NCI-H2029 treated with DMSO at 0.1 percent for 48 hours (cell line): ENCODE data around the gene DGCR8.

Experiments
- DNase-seq: peaks from one replicate; lab custom pipeline; 2025; lab: John Stamatoyannopoulos, UW

The DGCR8 gene

GRCh38 chr22:20109411-20110358 lies 29.6 kb downstream of the DGCR8 start:
- DNase-seq, result no peak

GRCh38 chr22:20110359-20110985 lies 30.4 kb downstream of the DGCR8 start:
- DNase-seq, result no peak

DNA sequence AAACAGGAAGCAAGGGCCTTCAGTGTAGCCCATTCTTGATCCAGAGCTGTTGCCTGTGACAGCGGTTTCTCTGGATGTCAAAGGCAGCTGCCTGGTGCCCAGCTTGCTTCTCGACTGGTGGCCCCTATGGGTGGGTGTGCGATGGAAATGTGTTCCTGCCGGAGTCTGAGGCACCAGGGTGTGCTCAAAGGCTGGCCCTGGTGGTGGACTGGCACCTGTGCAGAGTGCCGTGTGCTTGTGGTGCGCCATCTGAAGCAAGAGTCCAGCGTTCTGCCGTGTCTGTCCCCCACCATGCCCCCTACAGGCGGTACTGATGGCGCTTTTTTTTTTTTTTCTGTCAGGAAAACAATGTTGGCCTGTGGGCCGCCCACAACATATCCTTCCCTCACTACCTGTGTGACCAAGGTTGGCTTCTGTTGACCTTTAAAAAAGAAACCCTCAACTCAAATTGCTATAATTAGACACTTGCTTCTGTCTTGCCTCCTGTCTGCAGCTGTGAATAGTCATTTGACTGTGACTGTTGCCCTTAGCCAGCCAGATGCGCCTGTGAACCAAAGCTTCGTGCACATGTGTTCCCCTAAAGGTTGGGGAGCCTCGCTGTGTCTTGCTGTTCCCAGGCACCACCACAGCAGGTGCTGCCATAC lies 31.1 kb downstream of the DGCR8 start:
- DNase-seq, result no peak

GRCh38 chr22:20111689-20112622 lies 31.9 kb downstream of the DGCR8 start:
- DNase-seq, result no peak

DNA sequence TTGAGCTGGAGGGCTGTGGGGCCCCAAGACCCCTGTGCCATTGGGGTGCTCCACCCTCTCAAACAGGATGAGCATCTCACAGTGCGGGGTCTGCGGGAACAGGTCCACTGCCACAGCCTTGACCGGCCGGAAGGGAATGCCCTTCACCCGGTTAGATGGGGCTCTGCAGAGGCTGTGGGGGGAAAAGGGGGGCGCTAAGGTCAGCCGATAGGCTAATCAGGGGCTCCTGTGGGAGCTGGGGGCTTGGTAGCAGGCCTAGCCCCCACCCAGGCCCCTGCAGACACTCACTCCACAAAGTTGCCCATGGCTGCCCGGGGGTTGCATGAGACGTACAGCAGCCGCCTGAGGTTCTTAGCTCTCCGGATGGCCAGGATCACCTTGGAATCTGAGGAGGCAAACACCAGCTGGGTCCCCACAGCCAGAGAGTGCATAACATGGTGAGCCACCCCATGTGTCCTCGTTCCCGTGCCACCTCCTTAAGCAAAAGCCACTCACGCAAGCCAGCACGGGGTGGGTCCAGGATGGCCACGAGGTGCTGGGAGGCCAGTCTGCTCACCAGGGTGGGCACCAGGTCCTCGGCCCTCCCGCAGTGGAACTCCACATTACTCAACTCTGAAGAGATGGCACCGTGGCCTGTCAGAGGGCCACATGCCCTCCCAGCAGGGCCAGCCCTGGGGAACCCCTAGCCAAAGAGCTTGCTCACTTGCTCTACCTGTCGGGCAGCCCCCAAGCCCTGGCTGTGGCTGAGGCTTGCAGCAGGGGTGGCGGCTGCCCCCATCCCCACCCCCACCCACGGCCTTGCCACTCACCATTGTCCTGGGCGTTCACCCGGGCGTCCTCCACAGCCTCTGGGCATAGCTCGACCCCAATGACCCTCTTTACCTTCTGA lies 32.8 kb downstream of the DGCR8 start:
- no peak for DNase-seq

- DNase-seq, result no peak
Observed at GRCh38 chr22:20113551-20114310, 33.7 kb downstream of the DGCR8 start.

- no peak for DNase-seq
Observed at GRCh38 chr22:20114506-20115475, 34.8 kb downstream of the DGCR8 start.

GRCh38 chr22:20115691-20116375 lies 35.8 kb downstream of the DGCR8 start, which contains the start of gene RANBP1:
Gene RANBP1 (plus strand): TSS chr22:20116104. CDS start chr22:20116185, 81 bp downstream.
- no peak for DNase-seq

- no peak for DNase-seq
Observed at GRCh38 chr22:20116376-20116950, 36.4 kb downstream of the DGCR8 start.

GRCh38 chr22:20116951-20117632 lies 37.1 kb downstream of the DGCR8 start, which contains the start of gene TRMT2A:
Gene TRMT2A (minus strand): TSS chr22:20117226. CDS start chr22:20116906, 320 bp downstream.
- DNase-seq, result peak; percentile 92

GRCh38 chr22:20117633-20118299 lies 37.7 kb downstream of the DGCR8 start:
- DNase-seq, result no peak

- no peak for DNase-seq
Observed at GRCh38 chr22:20118300-20119020, 38.4 kb downstream of the DGCR8 start.

DNA sequence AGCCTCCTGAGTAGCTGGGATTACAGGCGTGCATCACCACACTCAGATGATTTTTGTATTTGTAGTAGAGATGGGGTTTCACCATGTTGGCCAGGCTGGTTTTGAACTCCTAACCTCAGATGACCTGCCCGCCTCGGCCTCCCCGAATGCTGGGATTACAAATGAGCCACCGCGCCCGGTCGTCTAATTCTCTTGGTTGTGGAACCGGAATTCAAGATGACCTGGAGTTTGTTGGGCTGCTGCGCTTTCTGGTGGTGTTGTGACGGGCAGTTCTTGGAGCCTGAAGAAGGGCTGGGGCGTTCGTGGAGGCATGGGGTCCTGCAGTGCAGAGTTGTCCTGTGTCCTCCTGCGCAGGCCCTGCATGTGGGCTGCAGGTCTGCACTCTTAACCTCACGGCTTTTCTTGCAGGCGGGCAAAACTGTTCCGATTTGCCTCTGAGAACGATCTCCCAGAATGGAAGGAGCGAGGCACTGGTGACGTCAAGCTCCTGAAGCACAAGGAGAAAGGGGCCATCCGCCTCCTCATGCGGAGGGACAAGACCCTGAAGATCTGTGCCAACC lies 41.9 kb downstream of the DGCR8 start:
- no peak for DNase-seq

DNA sequence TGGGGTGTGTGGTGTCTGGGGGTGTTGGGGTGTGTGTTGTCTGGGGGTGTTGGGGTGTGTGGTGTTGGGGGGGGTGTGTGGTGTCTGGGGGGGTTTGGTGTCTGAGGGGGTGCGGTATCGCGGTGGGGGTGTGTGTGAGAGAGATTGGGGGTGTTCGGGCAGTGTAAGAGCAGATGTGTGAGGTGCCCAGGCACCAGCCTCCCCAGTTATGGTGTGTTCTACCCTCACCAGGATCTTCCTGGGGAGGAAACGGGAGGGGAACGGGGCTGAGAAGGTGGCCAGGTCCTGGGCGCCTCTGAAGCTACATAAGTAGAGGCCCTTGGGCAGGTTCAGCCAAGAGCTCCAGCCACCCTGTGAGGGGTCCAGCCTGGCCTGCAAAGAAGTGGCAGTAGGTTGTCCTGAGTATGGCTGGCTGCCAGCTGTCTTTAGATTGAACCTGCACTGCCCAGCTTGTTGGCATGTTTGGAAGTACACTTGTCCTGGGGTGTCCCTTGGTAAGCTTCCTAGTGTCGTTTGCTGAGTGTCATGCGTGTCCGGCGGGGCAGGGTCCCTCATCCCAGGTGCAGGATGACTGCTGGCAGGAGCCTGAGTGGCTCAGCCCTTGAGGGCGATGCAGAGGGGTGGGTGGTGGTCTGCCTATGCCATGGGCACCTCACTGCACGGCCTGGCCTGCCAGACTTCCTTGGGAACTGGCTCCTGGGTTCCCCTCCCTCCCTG lies 43.5 kb downstream of the DGCR8 start:
- no peak for DNase-seq
